Keratinocyte (primary cell): ENCODE data around the gene PDF. TPM values are rescaled to one million over a fixed set of nuclear protein-coding genes. Genes with fewer than 3 reads are reported as not detected.

Experiments
- DNase-seq: peaks from one replicate; pipeline ENCODE4 v3.0.0-alpha.2; 2011; ENCODE audit warnings: low read depth, missing footprints, low spot score
- FAIRE-seq: peaks from 2 replicates; lab custom pipeline; 2011; peaks lifted over from hg19 to GRCh38; lab: Jason Lieb, UNC
- H2AFZ ChIP-seq: 2 replicates; pipeline ENCODE4 v1.6.0; 2012; ENCODE audit warnings: low read length, control low read depth, inconsistent platforms; ENCODE audit not compliant: control insufficient read depth
- H3K27ac ChIP-seq: 2 replicates; pipeline ENCODE4 v1.5.1; 2011; ENCODE audit warnings: low read length; ENCODE audit not compliant: control insufficient read depth, insufficient read depth
- H3K27me3 ChIP-seq: 3 replicates; pipeline ENCODE4 v1.6.0; 2011; ENCODE audit warnings: low read length; ENCODE audit not compliant: control insufficient read depth, insufficient read depth; ENCODE audit errors: extremely low read depth
- H3K36me3 ChIP-seq, 2 experiments: 2 replicates in 1 of 2; 3 replicates in 1 of 2; pipeline ENCODE4 v1.5.1; 2011; ENCODE audit warnings: low read length in 2 of 2, mild to moderate bottlenecking in 1 of 2; ENCODE audit not compliant: control insufficient read depth in 2 of 2, insufficient read depth in 2 of 2; ENCODE audit errors: extremely low read depth in 1 of 2
- H3K4me1 ChIP-seq: 3 replicates; pipeline ENCODE4 v1.5.1; 2011; ENCODE audit warnings: low read length; ENCODE audit not compliant: control insufficient read depth, insufficient read depth; ENCODE audit errors: extremely low read depth
- H3K4me2 ChIP-seq: 3 replicates; pipeline ENCODE4 v1.6.0; 2011; ENCODE audit warnings: low read depth, low read length; ENCODE audit not compliant: control insufficient read depth, insufficient read depth; ENCODE audit errors: extremely low read depth
- H3K4me3 ChIP-seq, 3 experiments: fragments of 200-600 bp in 1 of 3; sonication (generic) in 1 of 3; 2 replicates in 2 of 3; 3 replicates in 1 of 3; pipeline ENCODE4 v1.5.1; 2011 to 2016; ENCODE audit warnings: low read length in 3 of 3, mild to moderate bottlenecking in 3 of 3, control low read depth in 2 of 3, inconsistent platforms in 1 of 3, low read depth in 1 of 3, mixed read lengths in 1 of 3, mixed run types in 1 of 3, moderate library complexity in 1 of 3; ENCODE audit not compliant: control insufficient read depth in 2 of 3, insufficient read depth in 2 of 3; ENCODE audit errors: extremely low read depth in 1 of 3
- H3K79me2 ChIP-seq: 2 replicates; pipeline ENCODE4 v1.6.0; 2012; ENCODE audit warnings: low read length; ENCODE audit not compliant: control insufficient read depth, insufficient read depth
- H3K9ac ChIP-seq: 3 replicates; pipeline ENCODE4 v1.6.0; 2011; ENCODE audit warnings: low read length; ENCODE audit not compliant: control insufficient read depth, insufficient read depth; ENCODE audit errors: extremely low read depth
- H3K9me1 ChIP-seq: 3 replicates; pipeline ENCODE4 v1.6.0; 2011; ENCODE audit warnings: low read length; ENCODE audit not compliant: control insufficient read depth, insufficient read depth; ENCODE audit errors: extremely low read depth
- H3K9me3 ChIP-seq: 2 replicates; pipeline ENCODE4 v1.5.1; 2012; ENCODE audit warnings: low read depth, low read length; ENCODE audit not compliant: control insufficient read depth
- H4K20me1 ChIP-seq: 3 replicates; pipeline ENCODE4 v1.6.0; 2011; ENCODE audit warnings: low read length; ENCODE audit not compliant: control insufficient read depth, insufficient read depth; ENCODE audit errors: extremely low read depth
- EZH2 ChIP-seq: IDR thresholded peaks from one replicate; pipeline ENCODE4 v1.6.1; 2012; ENCODE audit warnings: inconsistent platforms, mild to moderate bottlenecking, low read length, moderate library complexity
- dilution Hi-C: fragments of 300-500 bp; cut with MboI; formaldehyde crosslinking; loops from one replicate; pipeline ENCODE4 v1.7.0; 2020; ENCODE audit warnings: low sequenced_read_pairs; ENCODE audit not compliant: extremely low pct_ligation_motif_present
- polyA plus RNA-seq, 5 experiments: library from polyadenylated mRNA; depleted of rRNA in 3 of 5; stranded (reverse) in 3 of 5; stranded (forward) in 1 of 5; unstranded in 1 of 5; fragments of >200 nt; gene quantifications; 1 replicate in 1 of 5; 2 replicates in 3 of 5; 3 replicates in 1 of 5; pipeline versions ENCODE4 v1.2.1 to v1.2.3, GENCODE V29; 2011 to 2012; ENCODE audit warnings: missing spikeins in 2 of 5, low read depth in 1 of 5, low replicate concordance in 1 of 5
- TF ChIP-seq, protein P1 (sequence below), 3 experiments: IDR thresholded peaks in 1 of 3; conservative IDR thresholded peaks in 1 of 3; optimal IDR thresholded peaks in 1 of 3; 2 replicates in 2 of 3; 3 replicates in 1 of 3; pipeline versions ENCODE3 to v1.5.1; 2011; ENCODE audit warnings: low read length in 3 of 3, mild to moderate bottlenecking in 3 of 3, moderate library complexity in 2 of 3, control low read depth in 1 of 3, inconsistent platforms in 1 of 3; ENCODE audit not compliant: insufficient read depth in 2 of 3; ENCODE audit errors: extremely low read depth in 1 of 3

PDF gene
- polyA plus RNA-seq, 1 donor (not counting 4 experiments of a cell fraction or from before 2014, with no cell fraction given) = 3.0 TPM

DNA sequence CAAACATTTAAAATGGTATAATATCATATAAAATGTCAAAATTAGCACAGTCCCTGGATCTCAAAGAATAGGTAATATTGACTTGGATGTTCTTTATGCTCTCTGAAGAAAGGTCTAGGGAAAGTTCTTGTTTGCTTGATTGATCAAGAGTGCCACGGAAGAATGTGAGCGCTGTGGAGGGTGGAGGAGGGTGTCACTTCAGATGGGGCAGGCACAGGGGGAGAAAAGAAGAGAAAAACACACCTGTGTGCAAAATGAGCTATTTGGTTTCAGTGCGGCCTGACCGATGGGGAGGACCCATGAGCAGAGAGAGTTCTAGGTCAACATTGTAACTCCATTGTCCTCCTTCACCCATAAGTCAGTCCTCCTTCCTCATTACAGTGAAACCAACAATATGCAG is 28.1 kb downstream of the PDF start:
- no peaks in the 10 kb centered on the region for H3K79me2 ChIP-seq
- H3K9me1 ChIP-seq = no peaks in the 10 kb centered on the region
- no peaks in the 10 kb centered on the region for H4K20me1 ChIP-seq
- no peak for FAIRE-seq
- peaks cover 7 to 9% of the 10 kb centered on the region in 2 experiments for H3K36me3 ChIP-seq
- H3K27me3 ChIP-seq = no peaks in the 10 kb centered on the region
- DNase-seq = no peak
- dilution Hi-C loops = no loop called here
- H3K4me1 ChIP-seq = no peaks in the 10 kb centered on the region
- no peaks in the 10 kb centered on the region for H3K9me3 ChIP-seq
- TF ChIP-seq, protein P1, sequence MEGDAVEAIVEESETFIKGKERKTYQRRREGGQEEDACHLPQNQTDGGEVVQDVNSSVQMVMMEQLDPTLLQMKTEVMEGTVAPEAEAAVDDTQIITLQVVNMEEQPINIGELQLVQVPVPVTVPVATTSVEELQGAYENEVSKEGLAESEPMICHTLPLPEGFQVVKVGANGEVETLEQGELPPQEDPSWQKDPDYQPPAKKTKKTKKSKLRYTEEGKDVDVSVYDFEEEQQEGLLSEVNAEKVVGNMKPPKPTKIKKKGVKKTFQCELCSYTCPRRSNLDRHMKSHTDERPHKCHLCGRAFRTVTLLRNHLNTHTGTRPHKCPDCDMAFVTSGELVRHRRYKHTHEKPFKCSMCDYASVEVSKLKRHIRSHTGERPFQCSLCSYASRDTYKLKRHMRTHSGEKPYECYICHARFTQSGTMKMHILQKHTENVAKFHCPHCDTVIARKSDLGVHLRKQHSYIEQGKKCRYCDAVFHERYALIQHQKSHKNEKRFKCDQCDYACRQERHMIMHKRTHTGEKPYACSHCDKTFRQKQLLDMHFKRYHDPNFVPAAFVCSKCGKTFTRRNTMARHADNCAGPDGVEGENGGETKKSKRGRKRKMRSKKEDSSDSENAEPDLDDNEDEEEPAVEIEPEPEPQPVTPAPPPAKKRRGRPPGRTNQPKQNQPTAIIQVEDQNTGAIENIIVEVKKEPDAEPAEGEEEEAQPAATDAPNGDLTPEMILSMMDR (optimal IDR thresholded peaks at IDR 0.05 in 1 of 3, IDR thresholded peaks at IDR 0.05 in 1 of 3, conservative IDR thresholded peaks at IDR 0.05 in 1 of 3; ENCODE audit: extremely low read depth in 1 of 3, insufficient read depth in 2 of 3, low read length in 3 of 3) = no peak
- TF ChIP-seq EZH2 = no peak
- H2AFZ ChIP-seq = no peak overlapping the region
- no peak overlapping the region for H3K27ac ChIP-seq
- no peak overlapping the region for H3K9ac ChIP-seq
- no peak overlapping the region for H3K4me3 ChIP-seq
- H3K4me2 ChIP-seq = no peak overlapping the region

DNA sequence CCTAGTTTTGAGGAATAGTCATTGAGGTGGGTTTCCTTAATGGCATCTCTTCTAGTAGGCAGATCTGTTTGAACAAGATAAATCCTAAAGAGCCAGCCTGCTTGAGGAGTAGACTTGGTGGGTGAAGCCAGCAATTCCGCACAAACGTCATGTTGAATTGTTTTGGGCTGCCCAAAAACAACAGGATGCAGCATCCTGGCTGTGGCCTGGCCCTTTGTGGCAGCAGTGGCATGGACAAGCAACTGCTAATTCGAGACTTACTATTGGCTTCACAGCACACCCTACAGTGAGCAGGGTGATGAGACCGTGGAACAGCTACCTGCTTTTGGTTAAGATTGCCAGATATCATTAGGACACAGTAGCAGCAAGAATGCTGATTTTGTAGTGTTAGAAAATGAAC is 28.5 kb downstream of the PDF start:
- Histone ChIP-seq H3K9me3 (no peaks in the 10 kb centered on the region), H3K27ac (no peak overlapping the region), H3K4me3 (no peak overlapping the region), H3K4me2 (no peak overlapping the region), H3K79me2 (no peaks in the 10 kb centered on the region), H3K27me3 (no peaks in the 10 kb centered on the region), H3K4me1 (no peaks in the 10 kb centered on the region), H3K9ac (no peak overlapping the region), H3K9me1 (no peaks in the 10 kb centered on the region), H2AFZ (no peak overlapping the region), H3K36me3 (peaks cover 7 to 9% of the 10 kb centered on the region in 2 experiments), H4K20me1 (no peaks in the 10 kb centered on the region)
- dilution Hi-C loops = no loop called here
- FAIRE-seq = no peak
- DNase-seq = no peak
- TF ChIP-seq, protein P1 (optimal IDR thresholded peaks at IDR 0.05 in 1 of 3, IDR thresholded peaks at IDR 0.05 in 1 of 3, conservative IDR thresholded peaks at IDR 0.05 in 1 of 3; ENCODE audit: extremely low read depth in 1 of 3, insufficient read depth in 2 of 3, low read length in 3 of 3) = no peak
- TF ChIP-seq EZH2 = no peak
